HEK293T (cell line): ENCODE data around the gene SEMG2.

ENCODE experiments used
- BHLHE40 ChIP-seq: fragments of 450-650 bp; IDR thresholded peaks from 2 replicates; pipeline ENCODE4 v1.6.1; 2016; ENCODE audit warnings: mild to moderate bottlenecking, moderate library complexity, borderline replicate concordance
- FOXK2 ChIP-seq: fragments of 450-650 bp; IDR thresholded peaks from 2 replicates; pipeline ENCODE4 v1.6.1; 2016; ENCODE audit warnings: mild to moderate bottlenecking
- HDGF ChIP-seq: fragments of 450-650 bp; IDR thresholded peaks from 2 replicates; pipeline ENCODE4 v1.6.1; 2017; ENCODE audit warnings: antibody characterized with exemption, borderline replicate concordance
- SP1 ChIP-seq: fragments of 450-650 bp; IDR thresholded peaks from 2 replicates; pipeline ENCODE4 v1.6.1; 2017

DNA sequence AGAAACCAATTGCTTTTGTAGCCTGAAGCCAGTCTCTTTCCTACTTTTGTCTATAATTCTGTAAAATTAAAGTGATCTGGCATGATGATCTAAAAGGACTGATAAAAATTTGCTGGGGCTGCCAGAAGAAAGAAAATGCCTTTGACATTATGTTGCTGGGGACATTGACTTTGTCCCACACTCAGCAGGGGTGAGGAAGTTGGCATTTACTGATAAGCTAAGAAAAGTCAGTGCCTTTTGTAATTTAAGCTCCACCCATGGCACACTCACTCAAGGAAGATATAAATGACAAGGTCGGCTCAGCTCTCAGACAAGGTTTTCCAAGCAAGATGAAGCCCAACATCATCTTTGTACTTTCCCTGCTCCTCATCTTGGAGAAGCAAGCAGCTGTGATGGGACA, 14.4 kb upstream of the SEMG2 start, which contains the start of gene SEMG1:
- TF ChIP-seq SP1 = no peak
- TF ChIP-seq BHLHE40 = no peak
- no peak for TF ChIP-seq HDGF
- TF ChIP-seq FOXK2 = no peak
